ENCODE measurements around the gene CBLB.

Gene CBLB

GRCh38 chr3:105891101-105891500, 22.3 kb upstream of the CBLB start:
- DNase-seq (ENCODE audit: extremely low read depth, low read depth): no peak
- no peak for TF ChIP-seq CTCF (IDR thresholded peaks at IDR 0.05; ENCODE audit: low read depth, low read length, missing control alignments)
- no peak overlapping the region for H3K4me3 ChIP-seq (replicated peaks; ENCODE audit: low read depth, low read length)

GRCh38 chr3:105888621-105889579, 20.1 kb upstream of the CBLB start:
- no peak for DNase-seq (ENCODE audit: extremely low read depth, low read depth)
- no peak for TF ChIP-seq CTCF (IDR thresholded peaks at IDR 0.05; ENCODE audit: low read depth, low read length, missing control alignments)
- no peak overlapping the region for H3K4me3 ChIP-seq (replicated peaks; ENCODE audit: low read depth, low read length)

- no peak for TF ChIP-seq CTCF (IDR thresholded peaks at IDR 0.05; ENCODE audit: low read depth, low read length, missing control alignments)
- no peak for DNase-seq (ENCODE audit: extremely low read depth, low read depth)
- H3K4me3 ChIP-seq (replicated peaks; ENCODE audit: low read depth, low read length): no peak overlapping the region
Observed at GRCh38 chr3:105885256-105885655, 16.4 kb upstream of the CBLB start.

- TF ChIP-seq CTCF (IDR thresholded peaks at IDR 0.05; ENCODE audit: low read depth, low read length, missing control alignments): no peak
- DNase-seq (ENCODE audit: extremely low read depth, low read depth): no peak
- no peak overlapping the region for H3K4me3 ChIP-seq (replicated peaks; ENCODE audit: low read depth, low read length)
Observed at GRCh38 chr3:105883798-105884377, 15.1 kb upstream of the CBLB start.

- no peak overlapping the region for H3K4me3 ChIP-seq (replicated peaks; ENCODE audit: low read depth, low read length)
- no peak for TF ChIP-seq CTCF (IDR thresholded peaks at IDR 0.05; ENCODE audit: low read depth, low read length, missing control alignments)
- DNase-seq (ENCODE audit: extremely low read depth, low read depth): no peak
Observed at GRCh38 chr3:105880681-105881290, 12.0 kb upstream of the CBLB start.

- no peak for DNase-seq (ENCODE audit: extremely low read depth, low read depth)
- H3K4me3 ChIP-seq (replicated peaks; ENCODE audit: low read depth, low read length): no peak overlapping the region
- TF ChIP-seq CTCF (IDR thresholded peaks at IDR 0.05; ENCODE audit: low read depth, low read length, missing control alignments): no peak
Observed at GRCh38 chr3:105878061-105878460, 9.2 kb upstream of the CBLB start.
